PC-3 (cell line): Measurements from ENCODE around the gene PIGZ.

Experiments
- CTCF ChIP-seq: fragments of 300-600 bp; sonication (generic); conservative IDR thresholded peaks from 2 replicates; pipeline ENCODE4 v1.5.1; 2017; ENCODE audit warnings: antibody characterized with exemption, low read depth, mild to moderate bottlenecking, low read length
- EZH2phosphoT487 ChIP-seq: fragments of 300-600 bp; sonication (generic); IDR thresholded peaks from 2 replicates; pipeline ENCODE4 v1.6.1; 2018; ENCODE audit warnings: mild to moderate bottlenecking, antibody characterized with exemption, low read length, borderline replicate concordance

GRCh38 chr3:196916221-196916620 is 52.4 kb downstream of the PIGZ start:
- TF ChIP-seq CTCF: no peak
- no peak for TF ChIP-seq EZH2phosphoT487
